HuH-7 (cell line): ENCODE data around the gene ZNF276.

ENCODE experiments used
- DNase-seq: peaks from one replicate; pipeline ENCODE4 v3.0.0; 2011; ENCODE audit warnings: low spot score

Gene ZNF276

GRCh38 chr16:89784406-89784805, 63.1 kb downstream of the ZNF276 start:
- DNase-seq: no peak

GRCh38 chr16:89785523-89786155, 64.3 kb downstream of the ZNF276 start:
- DNase-seq: no peak

GRCh38 chr16:89786474-89787364, 65.4 kb downstream of the ZNF276 start:
- DNase-seq: no peak

DNA sequence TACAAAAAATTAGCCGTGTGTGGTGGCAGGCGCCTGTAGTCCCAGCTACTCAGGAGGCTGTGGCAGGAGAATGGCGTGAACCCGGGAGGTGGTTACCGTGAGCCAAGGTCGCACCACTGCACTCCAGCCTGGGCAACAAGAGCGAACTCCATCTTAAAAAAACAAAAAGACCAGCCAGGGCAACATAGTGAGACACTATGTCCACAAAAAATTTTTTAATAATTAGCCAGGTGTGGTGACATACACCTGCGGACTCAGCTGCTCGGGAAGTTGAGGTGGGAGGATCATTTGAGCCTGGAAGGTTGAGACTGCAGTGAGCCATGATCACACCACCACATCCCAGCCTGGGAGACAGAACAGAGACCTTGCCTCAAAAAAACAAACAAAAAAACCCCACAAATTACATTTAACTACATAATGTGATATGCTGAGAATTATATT, 66.0 kb downstream of the ZNF276 start:
- no peak for DNase-seq
